Smooth muscle cell (in vitro differentiated cells): ENCODE results near the gene CCDC158. TPM values are rescaled to one million over a fixed set of nuclear protein-coding genes. Genes with fewer than 3 reads are reported as not detected.
"Not testable (repeated sequence)": the region's sequence is repeated elsewhere in the genome, so short reads cannot be mapped to it uniquely, and the experiment has no call there.

ENCODE experiments used
- DNase-seq: peaks from one replicate; lab custom pipeline; 2025; ENCODE audit not compliant: unreplicated experiment; lab: John Stamatoyannopoulos, UW
- H2AFZ ChIP-seq: fragments of 200-600 bp; sonication (generic); 2 replicates; pipeline ENCODE4 v1.6.0; 2016; ENCODE audit warnings: antibody characterized with exemption, low read depth, mild to moderate bottlenecking
- H3F3A ChIP-seq: fragments of 200-600 bp; sonication (generic); 2 replicates; pipeline ENCODE4 v1.6.0; 2017; ENCODE audit warnings: antibody characterized with exemption, low read depth
- H3K27ac ChIP-seq: fragments of 200-600 bp; sonication (generic); 2 replicates; pipeline ENCODE4 v1.5.1; 2016; ENCODE audit warnings: low read depth, mild to moderate bottlenecking
- H3K27me3 ChIP-seq: fragments of 200-600 bp; sonication (generic); 2 replicates; pipeline ENCODE4 v1.6.1; 2016; ENCODE audit warnings: low read depth, mild to moderate bottlenecking
- H3K36me3 ChIP-seq: fragments of 200-600 bp; sonication (generic); 2 replicates; pipeline ENCODE4 v1.5.1; 2016; ENCODE audit warnings: low read depth
- H3K4me1 ChIP-seq: fragments of 200-600 bp; sonication (generic); 2 replicates; pipeline ENCODE4 v1.5.1; 2016; ENCODE audit warnings: low read depth
- H3K4me2 ChIP-seq: fragments of 200-600 bp; sonication (generic); 2 replicates; pipeline ENCODE4 v1.6.0; 2016; ENCODE audit warnings: mild to moderate bottlenecking
- H3K4me3 ChIP-seq: fragments of 200-600 bp; sonication (generic); 2 replicates; pipeline ENCODE4 v1.5.1; 2016; ENCODE audit warnings: mild to moderate bottlenecking
- H3K79me2 ChIP-seq: fragments of 200-600 bp; sonication (generic); 2 replicates; pipeline ENCODE4 v1.6.0; 2016; ENCODE audit warnings: low read depth, mild to moderate bottlenecking
- H3K9ac ChIP-seq: fragments of 200-600 bp; sonication (generic); 2 replicates; pipeline ENCODE4 v1.6.0; 2016; ENCODE audit warnings: low read depth
- H3K9me3 ChIP-seq: fragments of 200-600 bp; sonication (generic); replicated peaks from 2 replicates; pipeline ENCODE4 v1.5.1; 2016; ENCODE audit warnings: low read depth
- H4K20me1 ChIP-seq: fragments of 200-600 bp; sonication (generic); 2 replicates; pipeline ENCODE4 v1.6.0; 2016; ENCODE audit warnings: low read depth
- CTCF ChIP-seq: fragments of 200-600 bp; sonication (generic); IDR thresholded peaks from 2 replicates; pipeline ENCODE4 v1.5.1; 2017; ENCODE audit warnings: borderline replicate concordance, mild to moderate bottlenecking, antibody characterized with exemption; ENCODE audit not compliant: insufficient read depth, poor library complexity, severe bottlenecking
- WGBS: methylation state at CpG from one replicate; pipeline ENCODE4 v1.1.7; 2016; ENCODE audit warnings: low lambda C conversion rate; 5-methylcytosine and 5-hydroxymethylcytosine counted together
- polyA plus RNA-seq: library from polyadenylated mRNA; unstranded; fragments of >200 nt; fragmentation: Nextera tagmentation; extraction: Ambion mirVana; gene quantifications from 2 replicates; pipeline ENCODE4 v1.2.1, GENCODE V29; 2016
- total RNA-seq: library from RNA; depleted of rRNA; stranded (reverse); fragments of >200 nt; gene quantifications from 2 replicates; pipeline ENCODE4 v1.2.3, GENCODE V29; 2014

The CCDC158 gene
- total and polyA plus RNA-seq, 2 experiments from 2014 or later: not detected

GRCh38 chr4:76282941-76283689 is 137.8 kb downstream of the CCDC158 start:
- Histone ChIP-seq H3K4me1 (no peaks in the 10 kb centered on the region), H3K27ac (no peak overlapping the region), H3F3A (no peaks in the 10 kb centered on the region), H3K79me2 (no peaks in the 10 kb centered on the region), H3K27me3 (no peaks in the 10 kb centered on the region), H3K4me2 (no peak overlapping the region), H2AFZ (no peak overlapping the region), H3K4me3 (no peak overlapping the region), H4K20me1 (no peaks in the 10 kb centered on the region), H3K9me3 (no peaks in the 10 kb centered on the region), H3K9ac (no peak overlapping the region), H3K36me3 (no peaks in the 10 kb centered on the region)
- DNase-seq: no peak
- no peak for TF ChIP-seq CTCF
- WGBS: 83% methylated on average over 6 of the region's 6 CpGs

- H3K27ac ChIP-seq, H2AFZ ChIP-seq, DNase-seq, H3K27me3 ChIP-seq, H3K36me3 ChIP-seq, H3K4me2 ChIP-seq, H3K9me3 ChIP-seq, H3F3A ChIP-seq, H3K79me2 ChIP-seq, H3K4me3 ChIP-seq, H3K4me1 ChIP-seq, H3K9ac ChIP-seq, H4K20me1 ChIP-seq: not testable (repeated sequence)
- WGBS: 92% methylated on average over 6 of the region's 6 CpGs
Measured at GRCh38 chr4:76281594-76281993, 139.3 kb downstream of the CCDC158 start.

- H3F3A ChIP-seq: no peaks in the 10 kb centered on the region
- H3K79me2 ChIP-seq: no peaks in the 10 kb centered on the region
- H3K4me1 ChIP-seq: no peaks in the 10 kb centered on the region
- H3K27ac ChIP-seq: no peak overlapping the region
- no peak overlapping the region for H3K4me3 ChIP-seq
- H2AFZ ChIP-seq: no peak overlapping the region
- DNase-seq: no peak
- WGBS: 81% methylated on average over 6 of the region's 6 CpGs
- H3K9ac ChIP-seq: no peak overlapping the region
- no peaks in the 10 kb centered on the region for H3K27me3 ChIP-seq
- TF ChIP-seq CTCF: no peak
- H4K20me1 ChIP-seq: no peaks in the 10 kb centered on the region
- no peaks in the 10 kb centered on the region for H3K36me3 ChIP-seq
- no peaks in the 10 kb centered on the region for H3K9me3 ChIP-seq
- H3K4me2 ChIP-seq: no peak overlapping the region
Measured at GRCh38 chr4:76280488-76281441, 140.2 kb downstream of the CCDC158 start.

- H3K36me3 ChIP-seq: no peaks in the 10 kb centered on the region
- no peaks in the 10 kb centered on the region for H3K27me3 ChIP-seq
- no peaks in the 10 kb centered on the region for H3K4me1 ChIP-seq
- H3F3A ChIP-seq: no peaks in the 10 kb centered on the region
- H3K9ac ChIP-seq: no peak overlapping the region
- 91% methylated on average over 4 of the region's 4 CpGs for WGBS
- H3K9me3 ChIP-seq: no peaks in the 10 kb centered on the region
- no peak for TF ChIP-seq CTCF
- H2AFZ ChIP-seq: no peak overlapping the region
- no peak overlapping the region for H3K4me2 ChIP-seq
- no peaks in the 10 kb centered on the region for H4K20me1 ChIP-seq
- no peak overlapping the region for H3K27ac ChIP-seq
- H3K79me2 ChIP-seq: no peaks in the 10 kb centered on the region
- no peak overlapping the region for H3K4me3 ChIP-seq
- no peak for DNase-seq
Measured at GRCh38 chr4:76279462-76279861, 141.5 kb downstream of the CCDC158 start.
